ENCODE measurements around the gene NAPA. TPM values are rescaled to one million over a fixed set of nuclear protein-coding genes. Genes with fewer than 3 reads are reported as not detected.

Gene NAPA
- total and polyA plus RNA-seq, 2 of the 13 experiments (the other 11 are each of a cell fraction or from before 2014, with no cell fraction given) = 32.6 to 65.9 TPM

GRCh38 chr19:47471733-47472457, 43.0 kb downstream of the NAPA start, which contains the start of gene SLC8A2 (continued):
- TF ChIP-seq ZNF563 (CRISPR knock-in tag; IDR thresholded peaks at IDR 0.05) (peak; percentile 54; the same call in 1 of the 2 replicates), MAF1 (CRISPR knock-in tag; IDR thresholded peaks at IDR 0.05; ENCODE audit: borderline replicate concordance) (no peak), TEAD3 (CRISPR knock-in tag; optimal IDR thresholded peaks at IDR 0.05; ENCODE audit: borderline replicate concordance) (no peak), MTERF4 (CRISPR knock-in tag; IDR thresholded peaks at IDR 0.05) (0 out of 2 replicates have a peak, but pooled peaks have one; percentile 26), SATB2 (CRISPR knock-in tag; IDR thresholded peaks at IDR 0.05) (no peak), KDM5B (CRISPR knock-in tag; IDR thresholded peaks at IDR 0.05; ENCODE audit: borderline replicate concordance) (peak; percentile 38; the same call in 1 of the 2 replicates), ZSCAN25 (CRISPR knock-in tag; IDR thresholded peaks at IDR 0.05) (peak; percentile 80), TSC22D2 (CRISPR knock-in tag; IDR thresholded peaks at IDR 0.05; ENCODE audit: borderline replicate concordance) (no peak)

GRCh38 chr19:47471381-47471732, 43.5 kb downstream of the NAPA start:
- Histone ChIP-seq H3K4me3 (replicated peaks in 1 of 3; ENCODE audit: insufficient read depth in 1 of 3, low read depth in 2 of 3, low read length in 3 of 3) (peak overlapping the region in 1 of 3 experiments; percentile 16; a peak in 1 of 6 replicates), H3K9me3 (ENCODE audit: low read length) (no peaks in the 10 kb centered on the region), H2AFZ (ENCODE audit: low read length) (no peak overlapping the region), H4K20me1 (ENCODE audit: insufficient read depth, low read length) (no peaks in the 10 kb centered on the region), H3K4me2 (ENCODE audit: low read depth, low read length) (no peak overlapping the region), H3K27ac (ENCODE audit: extremely low read length, insufficient read depth, low read length) (no peak overlapping the region), H3K4me1 (ENCODE audit: insufficient read depth, low read length) (peaks cover 6% of the 10 kb centered on the region; the same call in 1 of the 2 replicates), H3K9ac (ENCODE audit: insufficient read depth, low read depth, low read length) (no peak overlapping the region), H3K27me3 (ENCODE audit: control insufficient read depth in 1 of 2, insufficient read depth in 2 of 2, low read length in 2 of 2) (peaks cover 3 to 43% of the 10 kb centered on the region in 2 experiments; a peak in 4 of 5 replicates), H3K79me2 (ENCODE audit: insufficient read depth, low read length) (no peaks in the 10 kb centered on the region), H3K36me3 (replicated peaks in 1 of 2; ENCODE audit: control insufficient read depth in 1 of 2, insufficient read depth in 2 of 2, low read length in 2 of 2) (no peaks in the 10 kb centered on the region)
- FAIRE-seq = no peak
- ChIA-PET POLR2A (no interaction called here), CTCF (ENCODE audit: low intra/inter-chr PET ratio, low total read pairs) (no interaction called here)
- ATAC-seq = peak; percentile 21; the same call in 2 of the 3 replicates
- in situ Hi-C loops (cut with HindIII; ENCODE audit: extremely low pct_ligation_motif_present, low pct_unique_long_range_greater_than_20kb) = no loop called here
- intact Hi-C loops (cut with micrococcal nuclease; ENCODE audit: unreplicated experiment) = no loop called here
- no peak for DNase-seq (ENCODE audit: low spot score)
- no TSS peak for BruUV-seq (replicated peaks)
- 14% methylated on average over 8 of the region's 16 CpGs for WGBS (ENCODE audit: low lambda C conversion rate)
- TF ChIP-seq ETV5 (CRISPR knock-in tag; IDR thresholded peaks at IDR 0.05; ENCODE audit: borderline replicate concordance) (no peak), SMARCE1 (IDR thresholded peaks at IDR 0.05; ENCODE audit: borderline replicate concordance) (no peak)
